ENCODE data around the gene UAP1L1.
"Not testable (repeated sequence)": the region's sequence is repeated elsewhere in the genome, so short reads cannot be mapped to it uniquely, and the experiment has no call there.

The UAP1L1 gene

DNA sequence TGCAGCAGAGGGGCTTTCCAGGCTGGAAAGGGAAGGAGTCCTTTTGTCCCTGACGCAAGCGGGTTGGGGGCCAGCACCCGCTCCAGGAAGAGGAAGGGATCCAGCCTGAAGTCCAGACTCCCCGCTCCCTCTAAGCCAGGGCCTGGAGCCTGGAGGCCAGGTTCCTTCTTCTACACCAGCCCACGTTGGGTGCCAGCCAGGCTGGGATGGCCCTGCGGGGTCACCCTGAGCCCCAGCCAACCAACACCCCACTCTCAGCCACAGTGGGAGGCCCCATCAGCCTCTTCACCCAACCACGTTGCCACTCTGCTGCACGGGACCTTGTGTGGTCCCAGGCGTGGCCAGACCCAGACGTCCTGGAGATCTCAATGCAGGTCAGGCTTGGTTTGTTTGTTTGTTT, 44.5 kb upstream of the UAP1L1 start:
- H3K4me3 ChIP-seq (ENCODE audit: low read depth, low read length, poor library complexity, severe bottlenecking) = no peak overlapping the region

GRCh38 chr9:137033481-137033880, 43.8 kb upstream of the UAP1L1 start:
- not testable (repeated sequence) for H3F3A ChIP-seq (ENCODE audit: insufficient read depth, low read length); H4K20me1 ChIP-seq (ENCODE audit: insufficient read depth, low read length); H3K36me3 ChIP-seq (ENCODE audit: insufficient read depth, low read length); H3K9ac ChIP-seq (ENCODE audit: low read length); H3K4me3 ChIP-seq (ENCODE audit: low read depth, low read length, poor library complexity, severe bottlenecking); H3K79me2 ChIP-seq (ENCODE audit: insufficient read depth, low read length); H3K9me3 ChIP-seq (ENCODE audit: low read length); H3K9me2 ChIP-seq (ENCODE audit: low read depth, low read length); H3K4me1 ChIP-seq (ENCODE audit: insufficient read depth, low read length, severe bottlenecking); H3K27ac ChIP-seq (ENCODE audit: low read depth, low read length, poor library complexity, severe bottlenecking); H3K4me2 ChIP-seq (ENCODE audit: low read length); H2AFZ ChIP-seq (ENCODE audit: low read length)
- H3K27me3 ChIP-seq (ENCODE audit: insufficient read depth, low read length) = peaks cover 13% of the 10 kb centered on the region

More for the DNA sequence above, 44.5 kb upstream of the UAP1L1 start:
- H4K20me1 ChIP-seq (ENCODE audit: insufficient read depth, low read length) = no peaks in the 10 kb centered on the region
- TF ChIP-seq EZH2 (IDR thresholded peaks at IDR 0.05; ENCODE audit: borderline replicate concordance, low read length) = no peak
- no peak for TF ChIP-seq CTCF (IDR thresholded peaks at IDR 0.05; ENCODE audit: low read length)
- H3K9me2 ChIP-seq (ENCODE audit: low read depth, low read length) = no peaks in the 10 kb centered on the region
- no peak overlapping the region for H3K4me2 ChIP-seq (ENCODE audit: low read length)
- no peaks in the 10 kb centered on the region for H3F3A ChIP-seq (ENCODE audit: insufficient read depth, low read length)
- H3K4me1 ChIP-seq (ENCODE audit: insufficient read depth, low read length, severe bottlenecking) = peaks cover 10% of the 10 kb centered on the region
- H3K9me3 ChIP-seq (ENCODE audit: low read length) = no peaks in the 10 kb centered on the region
- H3K27ac ChIP-seq (ENCODE audit: low read depth, low read length, poor library complexity, severe bottlenecking) = no peak overlapping the region
- H3K9ac ChIP-seq (ENCODE audit: low read length) = no peak overlapping the region
- no peak overlapping the region for H2AFZ ChIP-seq (ENCODE audit: low read length)
- H3K79me2 ChIP-seq (ENCODE audit: insufficient read depth, low read length) = no peaks in the 10 kb centered on the region
- H3K27me3 ChIP-seq (ENCODE audit: insufficient read depth, low read length) = peaks cover 13% of the 10 kb centered on the region
- H3K36me3 ChIP-seq (ENCODE audit: insufficient read depth, low read length) = no peaks in the 10 kb centered on the region

DNA sequence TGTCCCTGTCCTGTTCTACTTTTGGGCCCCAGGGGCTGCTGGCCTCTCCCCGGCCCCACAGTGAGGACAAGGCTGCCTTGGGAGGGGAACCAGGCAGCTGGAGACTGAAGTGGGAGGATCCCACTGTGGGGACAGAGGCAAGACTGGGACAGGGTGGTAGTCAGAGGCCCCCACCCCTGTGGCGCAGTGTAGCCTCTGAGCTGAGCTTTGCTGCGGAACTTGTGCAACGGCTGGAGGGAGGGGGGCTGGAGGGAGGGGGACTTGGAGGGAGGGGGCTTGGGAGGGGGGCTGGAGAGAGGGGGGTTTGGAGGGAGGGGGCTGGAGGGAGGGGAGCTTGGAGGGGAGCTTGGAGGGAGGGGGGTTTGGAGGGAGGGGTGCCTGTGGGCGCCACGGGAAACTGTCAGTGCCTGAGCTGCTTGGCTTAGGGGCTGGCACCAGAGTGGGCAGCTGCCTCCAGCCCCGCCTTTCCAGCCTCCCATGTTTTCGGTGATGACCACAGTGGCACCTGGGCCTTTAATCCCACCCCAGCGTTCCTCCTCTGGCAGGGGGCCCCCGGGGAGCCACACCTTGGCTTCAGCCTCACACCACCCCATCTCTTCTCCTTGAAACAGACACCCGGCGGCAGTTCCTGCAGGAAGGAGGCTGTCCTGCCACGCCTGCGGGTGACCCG, 43.1 kb upstream of the UAP1L1 start:
- H3K27me3 ChIP-seq (ENCODE audit: insufficient read depth, low read length) = peaks cover 13% of the 10 kb centered on the region
- no peak overlapping the region for H3K27ac ChIP-seq (ENCODE audit: low read depth, low read length, poor library complexity, severe bottlenecking)
- H3F3A ChIP-seq (ENCODE audit: insufficient read depth, low read length) = no peaks in the 10 kb centered on the region
- no peaks in the 10 kb centered on the region for H4K20me1 ChIP-seq (ENCODE audit: insufficient read depth, low read length)
- H2AFZ ChIP-seq (ENCODE audit: low read length) = no peak overlapping the region
- H3K4me2 ChIP-seq (ENCODE audit: low read length) = no peak overlapping the region
- no peak overlapping the region for H3K4me3 ChIP-seq (ENCODE audit: low read depth, low read length, poor library complexity, severe bottlenecking)
- TF ChIP-seq CTCF (IDR thresholded peaks at IDR 0.05; ENCODE audit: low read length) = no peak
- no peak for TF ChIP-seq EZH2 (IDR thresholded peaks at IDR 0.05; ENCODE audit: borderline replicate concordance, low read length)
- peaks cover under 1% of the 10 kb centered on the region for H3K4me1 ChIP-seq (ENCODE audit: insufficient read depth, low read length, severe bottlenecking)
- no peaks in the 10 kb centered on the region for H3K9me3 ChIP-seq (ENCODE audit: low read length)
- H3K9ac ChIP-seq (ENCODE audit: low read length) = no peak overlapping the region
- H3K9me2 ChIP-seq (ENCODE audit: low read depth, low read length) = no peaks in the 10 kb centered on the region
- no peaks in the 10 kb centered on the region for H3K36me3 ChIP-seq (ENCODE audit: insufficient read depth, low read length)
- no peaks in the 10 kb centered on the region for H3K79me2 ChIP-seq (ENCODE audit: insufficient read depth, low read length)
